BJ (cell line): ENCODE measurements around the gene SNX9. TPM values are rescaled to one million over a fixed set of nuclear protein-coding genes. Genes with fewer than 3 reads are reported as not detected.

ENCODE experiments used
- CTCF ChIA-PET: fragments of 350-600 bp; formaldehyde crosslinking; extraction: SDS; loops from one replicate; lab custom pipeline; 2021; ENCODE audit warnings: antibody characterized with exemption, inconsistent platforms; lab: Yijun Ruan, JAX
- POLR2A ChIA-PET: fragments of 300-600 bp; sonication (Branson Sonifier 250); formaldehyde crosslinking; extraction: SDS; loops from one replicate; lab custom pipeline; 2021; ENCODE audit warnings: antibody characterized with exemption; lab: Charles Lee
- DNase-seq: peaks from one replicate; pipeline ENCODE4 v3.0.0-alpha.2; 2011; ENCODE audit warnings: low read depth
- H3K27me3 ChIP-seq: 2 replicates; pipeline ENCODE4 v1.6.0; 2011; ENCODE audit warnings: low read length; ENCODE audit not compliant: control insufficient read depth, insufficient read depth
- H3K36me3 ChIP-seq: 2 replicates; pipeline ENCODE4 v1.5.1; 2011; ENCODE audit warnings: low read length; ENCODE audit not compliant: control insufficient read depth, insufficient read depth
- H3K4me3 ChIP-seq: 2 replicates; pipeline ENCODE4 v1.5.1; 2011; ENCODE audit warnings: low read depth, mild to moderate bottlenecking, control low read depth, low read length
- CTCF ChIP-seq: IDR thresholded peaks from 2 replicates; pipeline ENCODE4 v1.5.1; 2011; ENCODE audit warnings: low read depth, mild to moderate bottlenecking, control low read depth, inconsistent platforms, low read length, moderate library complexity; ENCODE audit not compliant: insufficient read depth
- polyA plus RNA-seq: library from polyadenylated mRNA; depleted of rRNA; stranded (reverse); fragments of >200 nt; gene quantifications from 2 replicates; pipeline ENCODE4 v1.2.3, GENCODE V29; 2011

SNX9 gene
- polyA plus RNA-seq, 1 experiment: 75.1 TPM

GRCh38 chr6:157925771-157926170 is 102.7 kb downstream of the SNX9 start:
- TF ChIP-seq CTCF: no peak
- CTCF ChIA-PET: no interaction called here
- no peak overlapping the region for H3K4me3 ChIP-seq
- DNase-seq: no peak
- H3K36me3 ChIP-seq: peaks cover 21% of the 10 kb centered on the region
- POLR2A ChIA-PET: no interaction called here
- no peaks in the 10 kb centered on the region for H3K27me3 ChIP-seq

- ChIA-PET POLR2A (no interaction called here), CTCF (interaction anchor here (0.6 kb wide), 1 partner anchor 571 kb away, joined by 3 read pairs; no protein-coding TSS in a partner anchor)
- H3K36me3 ChIP-seq: peaks cover 21% of the 10 kb centered on the region
These were observed 104.0 kb downstream of the SNX9 start for GRCh38 chr6:157927011-157927410.

GRCh38 chr6:157928428-157928827 is 105.4 kb downstream of the SNX9 start:
- CTCF ChIA-PET: no interaction called here

More at GRCh38 chr6:157927011-157927410, 104.0 kb downstream of the SNX9 start:
- no peaks in the 10 kb centered on the region for H3K27me3 ChIP-seq
- TF ChIP-seq CTCF: no peak
- DNase-seq: no peak
- H3K4me3 ChIP-seq: no peak overlapping the region

GRCh38 chr6:157929076-157929475 is 106.0 kb downstream of the SNX9 start:
- ChIA-PET CTCF (no interaction called here), POLR2A (no interaction called here)
- H3K27me3 ChIP-seq: no peaks in the 10 kb centered on the region
- no peak overlapping the region for H3K4me3 ChIP-seq
- H3K36me3 ChIP-seq: peaks cover 28% of the 10 kb centered on the region
- no peak for DNase-seq
- no peak for TF ChIP-seq CTCF

More at GRCh38 chr6:157928428-157928827, 105.4 kb downstream of the SNX9 start:
- peaks cover 28% of the 10 kb centered on the region for H3K36me3 ChIP-seq
- H3K27me3 ChIP-seq: no peaks in the 10 kb centered on the region
- no peak for DNase-seq
- TF ChIP-seq CTCF: no peak
- no peak overlapping the region for H3K4me3 ChIP-seq
- POLR2A ChIA-PET: no interaction called here

GRCh38 chr6:157929765-157930319 is 106.8 kb downstream of the SNX9 start:
- Histone ChIP-seq H3K36me3 (peaks cover 28% of the 10 kb centered on the region), H3K4me3 (no peak overlapping the region), H3K27me3 (no peaks in the 10 kb centered on the region)
- TF ChIP-seq CTCF: no peak
- CTCF ChIA-PET: no interaction called here
- POLR2A ChIA-PET: no interaction called here
- no peak for DNase-seq
